ENCODE measurements around the gene NR3C2.

DNA sequence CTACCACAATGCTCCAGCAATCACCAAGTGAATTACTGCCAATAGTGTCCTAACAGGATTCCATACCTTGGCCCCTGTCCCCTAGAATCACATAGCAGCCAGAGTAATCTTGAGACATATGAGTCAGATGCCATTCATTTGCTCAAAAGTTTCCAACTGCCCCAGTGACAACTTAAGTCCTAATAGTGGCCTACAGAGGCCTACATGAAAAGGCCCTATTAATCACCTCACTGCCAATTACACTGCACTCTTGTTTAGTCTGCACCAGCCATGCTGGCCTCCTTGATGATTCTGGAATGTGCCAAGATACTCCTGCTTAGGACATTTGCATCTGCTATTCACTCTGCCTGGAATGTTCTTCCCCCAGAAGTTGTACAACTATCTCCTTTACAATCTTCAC lies 130.7 kb downstream of the NR3C2 start:
- TF ChIP-seq, protein P1, sequence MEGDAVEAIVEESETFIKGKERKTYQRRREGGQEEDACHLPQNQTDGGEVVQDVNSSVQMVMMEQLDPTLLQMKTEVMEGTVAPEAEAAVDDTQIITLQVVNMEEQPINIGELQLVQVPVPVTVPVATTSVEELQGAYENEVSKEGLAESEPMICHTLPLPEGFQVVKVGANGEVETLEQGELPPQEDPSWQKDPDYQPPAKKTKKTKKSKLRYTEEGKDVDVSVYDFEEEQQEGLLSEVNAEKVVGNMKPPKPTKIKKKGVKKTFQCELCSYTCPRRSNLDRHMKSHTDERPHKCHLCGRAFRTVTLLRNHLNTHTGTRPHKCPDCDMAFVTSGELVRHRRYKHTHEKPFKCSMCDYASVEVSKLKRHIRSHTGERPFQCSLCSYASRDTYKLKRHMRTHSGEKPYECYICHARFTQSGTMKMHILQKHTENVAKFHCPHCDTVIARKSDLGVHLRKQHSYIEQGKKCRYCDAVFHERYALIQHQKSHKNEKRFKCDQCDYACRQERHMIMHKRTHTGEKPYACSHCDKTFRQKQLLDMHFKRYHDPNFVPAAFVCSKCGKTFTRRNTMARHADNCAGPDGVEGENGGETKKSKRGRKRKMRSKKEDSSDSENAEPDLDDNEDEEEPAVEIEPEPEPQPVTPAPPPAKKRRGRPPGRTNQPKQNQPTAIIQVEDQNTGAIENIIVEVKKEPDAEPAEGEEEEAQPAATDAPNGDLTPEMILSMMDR (IDR thresholded peaks at IDR 0.05; ENCODE audit: insufficient read depth, low read length, poor library complexity, severe bottlenecking): no peak
- TF ChIP-seq EZH2phosphoT487 (conservative IDR thresholded peaks at IDR 0.05; ENCODE audit: low read length): no peak
